DND-41 (cell line): Measurements from ENCODE around the gene MANEAL.
A peak's percentile ranks its signal among the peaks of the same experiment; 100 is the strongest.

Experiments
- ATAC-seq: fragments of 200-7000 bp; cut with Tn5 transposase; 3 replicates; pipeline ENCODE4 v1.9.1; 2021; ENCODE audit warnings: low read depth; ENCODE audit not compliant: insufficient read depth
- DNase-seq: peaks from one replicate; pipeline ENCODE4 v3.0.0-alpha.2; 2020
- H2AFZ ChIP-seq: 2 replicates; pipeline ENCODE4 v1.6.0; 2012; ENCODE audit warnings: low read depth, low read length
- H3K27ac ChIP-seq: 2 replicates; pipeline ENCODE4 v1.5.1; 2012; ENCODE audit warnings: low read length, inconsistent platforms
- H3K27me3 ChIP-seq: fragments of 200-600 bp; sonication (generic); 2 replicates; pipeline ENCODE4 v1.6.0; 2012; ENCODE audit warnings: low read length, mild to moderate bottlenecking, inconsistent platforms; ENCODE audit not compliant: insufficient read depth, poor library complexity
- H3K36me3 ChIP-seq: 2 replicates; pipeline ENCODE4 v1.5.1; 2012; ENCODE audit warnings: low read length, inconsistent platforms; ENCODE audit not compliant: insufficient read depth
- H3K4me1 ChIP-seq: 2 replicates; pipeline ENCODE4 v1.5.1; 2012; ENCODE audit warnings: mild to moderate bottlenecking, low read length; ENCODE audit not compliant: insufficient read depth
- H3K4me2 ChIP-seq: 2 replicates; pipeline ENCODE4 v1.6.0; 2012; ENCODE audit warnings: mild to moderate bottlenecking, moderate library complexity, low read length, inconsistent platforms; ENCODE audit not compliant: insufficient read depth
- H3K4me3 ChIP-seq, 2 experiments: fragments of 200-600 bp in 1 of 2; shearing (Covaris generic) in 1 of 2; 2 replicates each; pipeline ENCODE4 v1.5.1; 2012 to 2016; ENCODE audit warnings: inconsistent platforms in 2 of 2, low read length in 2 of 2, mild to moderate bottlenecking in 2 of 2, low read depth in 1 of 2, moderate library complexity in 1 of 2
- H3K79me2 ChIP-seq: 2 replicates; pipeline ENCODE4 v1.6.0; 2012; ENCODE audit warnings: low read length, inconsistent platforms; ENCODE audit not compliant: insufficient read depth
- H3K9ac ChIP-seq: 2 replicates; pipeline ENCODE4 v1.6.0; 2012; ENCODE audit warnings: low read depth, mild to moderate bottlenecking, inconsistent platforms, low read length, moderate library complexity
- H3K9me3 ChIP-seq: 2 replicates; pipeline ENCODE4 v1.5.1; 2012; ENCODE audit warnings: low read length, moderate library complexity, mild to moderate bottlenecking, inconsistent platforms; ENCODE audit not compliant: insufficient read depth, severe bottlenecking
- H4K20me1 ChIP-seq: 2 replicates; pipeline ENCODE4 v1.6.0; 2012; ENCODE audit warnings: low read length; ENCODE audit not compliant: insufficient read depth
- CTCF ChIP-seq: IDR thresholded peaks from 2 replicates; pipeline ENCODE4 v1.5.1; 2012; ENCODE audit warnings: borderline replicate concordance, low read length, moderate library complexity, mild to moderate bottlenecking; ENCODE audit not compliant: poor library complexity, severe bottlenecking; ENCODE audit errors: extremely low read depth
- EZH2 ChIP-seq: IDR thresholded peaks from 3 replicates; pipeline ENCODE4 v1.6.1; 2012; ENCODE audit warnings: borderline replicate concordance, low read depth, mild to moderate bottlenecking, moderate library complexity, low read length, inconsistent platforms; ENCODE audit not compliant: severe bottlenecking

The MANEAL gene

GRCh38 chr1:37846647-37847339 is 53.1 kb downstream of the MANEAL start:
- H3K27ac ChIP-seq = no peak overlapping the region
- H3K79me2 ChIP-seq = peaks cover 81% of the 10 kb centered on the region
- peak overlapping the region; percentile 29; the same call in 1 of the 2 replicates for H3K4me2 ChIP-seq

GRCh38 chr1:37849480-37849879 is 55.8 kb downstream of the MANEAL start:
- DNase-seq (no peak), ATAC-seq (no peak)
- no peak overlapping the region for H3K27ac ChIP-seq
- H3K36me3 ChIP-seq = peaks cover 15% of the 10 kb centered on the region; the same call in 1 of the 2 replicates
- H3K4me1 ChIP-seq = peaks cover 14% of the 10 kb centered on the region; the same call in 1 of the 2 replicates
- H3K27me3 ChIP-seq = no peaks in the 10 kb centered on the region
- no peak overlapping the region for H2AFZ ChIP-seq
- peaks cover 17% of the 10 kb centered on the region; the same call in 1 of the 2 replicates for H4K20me1 ChIP-seq
- TF ChIP-seq CTCF (no peak), EZH2 (no peak)
- no peak overlapping the region for H3K9ac ChIP-seq
- no peaks in the 10 kb centered on the region for H3K9me3 ChIP-seq
- peaks cover 92% of the 10 kb centered on the region for H3K79me2 ChIP-seq
- H3K4me2 ChIP-seq = no peak overlapping the region
- H3K4me3 ChIP-seq = no peak overlapping the region

More at GRCh38 chr1:37846647-37847339, 53.1 kb downstream of the MANEAL start:
- Histone ChIP-seq H3K9me3 (no peaks in the 10 kb centered on the region), H2AFZ (no peak overlapping the region), H3K4me1 (peaks cover 11% of the 10 kb centered on the region; the same call in 1 of the 2 replicates), H3K9ac (no peak overlapping the region), H4K20me1 (peaks cover 10% of the 10 kb centered on the region; the same call in 1 of the 2 replicates), H3K4me3 (no peak overlapping the region), H3K27me3 (no peaks in the 10 kb centered on the region), H3K36me3 (peaks cover 3% of the 10 kb centered on the region; the same call in 1 of the 2 replicates)
- TF ChIP-seq CTCF (no peak), EZH2 (no peak)
- ATAC-seq (0 out of 3 replicates have a peak, but pooled peaks have one; percentile 42), DNase-seq (no peak)

- Histone ChIP-seq H3K4me3 (no peak overlapping the region), H3K79me2 (peaks cover 89% of the 10 kb centered on the region), H3K4me1 (peaks cover 14% of the 10 kb centered on the region; the same call in 1 of the 2 replicates), H3K27ac (no peak overlapping the region), H3K9ac (no peak overlapping the region), H4K20me1 (peaks cover 17% of the 10 kb centered on the region; the same call in 1 of the 2 replicates), H2AFZ (no peak overlapping the region), H3K4me2 (no peak overlapping the region), H3K36me3 (peaks cover 20% of the 10 kb centered on the region; the same call in 1 of the 2 replicates), H3K27me3 (no peaks in the 10 kb centered on the region), H3K9me3 (no peaks in the 10 kb centered on the region)
- ATAC-seq (no peak), DNase-seq (no peak)
- TF ChIP-seq EZH2 (no peak), CTCF (no peak)
Measured at GRCh38 chr1:37850352-37850955, 56.8 kb downstream of the MANEAL start.
